HepG2 (cell line): Measurements from ENCODE around the gene HBM. TPM values are rescaled to one million over a fixed set of nuclear protein-coding genes. Genes with fewer than 3 reads are reported as not detected.

Source experiments
- ATF7 ChIP-seq, 2 experiments: fragments of 450-650 bp in 1 of 2; sonication (generic) in 1 of 2; formaldehyde crosslinking in 1 of 2; IDR thresholded peaks; 2 replicates each; pipeline versions ENCODE4 v1.4.0 to v1.6.1; 2016 to 2020; ENCODE audit warnings: antibody characterized with exemption in 1 of 2, mild to moderate bottlenecking in 1 of 2, missing genetic modification reagents in 1 of 2
- CCAR2 ChIP-seq: fragments of 200-400 bp; formaldehyde crosslinking; optimal IDR thresholded peaks from 2 replicates; pipeline ENCODE3; 2018; ENCODE audit warnings: low read depth, mild to moderate bottlenecking, low read length, moderate library complexity
- EEA1 ChIP-seq: sonication (generic); formaldehyde crosslinking; IDR thresholded peaks from 2 replicates; pipeline ENCODE4 v1.5.1; 2020; ENCODE audit warnings: mild to moderate bottlenecking, missing genetic modification reagents, borderline replicate concordance
- FIP1L1 ChIP-seq: fragments of 200-400 bp; formaldehyde crosslinking; IDR thresholded peaks from 2 replicates; pipeline ENCODE4 v1.6.1; 2018; ENCODE audit warnings: low read depth, mild to moderate bottlenecking, low read length, moderate library complexity, borderline replicate concordance; ENCODE audit not compliant: insufficient read depth
- GATA4 ChIP-seq: sonication (generic); IDR thresholded peaks from 2 replicates; pipeline ENCODE4 v1.6.1; 2016; ENCODE audit warnings: antibody characterized with exemption, low read depth, borderline replicate concordance
- GTF2F1 ChIP-seq: fragments of 150-350 bp; IDR thresholded peaks from 2 replicates; pipeline ENCODE4 v1.6.1; 2014; ENCODE audit warnings: low read length
- HINFP ChIP-seq: sonication (generic); formaldehyde crosslinking; IDR thresholded peaks from 2 replicates; pipeline ENCODE4 v1.4.0; 2020; ENCODE audit warnings: low read depth, mild to moderate bottlenecking, missing genetic modification reagents
- HMG20A ChIP-seq: IDR thresholded peaks from 2 replicates; pipeline ENCODE4 v1.6.1; 2016; ENCODE audit warnings: borderline replicate concordance
- MXI1 ChIP-seq: IDR thresholded peaks from 3 replicates; pipeline ENCODE4 v1.6.1; 2012; ENCODE audit warnings: low read depth, low read length, inconsistent platforms, borderline replicate concordance
- NCOA2 ChIP-seq: sonication (generic); formaldehyde crosslinking; IDR thresholded peaks from 2 replicates; pipeline ENCODE4 v1.8.0; 2022; ENCODE audit warnings: inconsistent platforms
- RARG ChIP-seq: sonication (generic); formaldehyde crosslinking; IDR thresholded peaks from 2 replicates; pipeline ENCODE4 v1.4.0; 2020; ENCODE audit warnings: low read depth, mild to moderate bottlenecking, missing genetic modification reagents
- SOX5 ChIP-seq: IDR thresholded peaks from 2 replicates; pipeline ENCODE4 v1.6.1; 2016; ENCODE audit warnings: borderline replicate concordance
- SRSF4 ChIP-seq: fragments of 200-400 bp; formaldehyde crosslinking; IDR thresholded peaks from one replicate; pipeline ENCODE4 v1.6.1; 2018; ENCODE audit warnings: mild to moderate bottlenecking, low read depth, low read length, moderate library complexity; ENCODE audit not compliant: poor library complexity, severe bottlenecking
- TCF7L2 ChIP-seq: IDR thresholded peaks from 2 replicates; pipeline ENCODE4 v1.6.1; 2011; ENCODE audit warnings: mild to moderate bottlenecking, low read depth, low read length, moderate library complexity
- ZBTB3 ChIP-seq: sonication (generic); formaldehyde crosslinking; IDR thresholded peaks from 2 replicates; pipeline ENCODE4 v1.4.0; 2020; ENCODE audit warnings: low read depth, mild to moderate bottlenecking, moderate library complexity, missing genetic modification reagents, borderline replicate concordance
- ZBTB43 ChIP-seq: sonication (generic); formaldehyde crosslinking; conservative IDR thresholded peaks from 2 replicates; pipeline ENCODE4 v1.4.0; 2020; ENCODE audit warnings: missing genetic modification reagents
- ZNF136 ChIP-seq: sonication (generic); formaldehyde crosslinking; IDR thresholded peaks from 2 replicates; pipeline ENCODE4 v1.8.1; 2022; ENCODE audit warnings: low read depth, mild to moderate bottlenecking, moderate library complexity, missing genetic modification reagents
- ZNF263 ChIP-seq: sonication (generic); formaldehyde crosslinking; IDR thresholded peaks from 2 replicates; pipeline ENCODE4 v1.4.0; 2020; ENCODE audit warnings: missing genetic modification reagents
- ZNF768 ChIP-seq: sonication (generic); formaldehyde crosslinking; IDR thresholded peaks from 2 replicates; pipeline ENCODE4 v1.4.0; 2020; ENCODE audit warnings: missing genetic modification reagents
- polyA plus RNA-seq, 8 experiments: library from polyadenylated mRNA; depleted of rRNA in 3 of 8; stranded (reverse) in 7 of 8; unstranded in 1 of 8; fragments of >200 nt; fragmentation: Illumina TruSeq in 4 of 8; extraction: Trizol in 4 of 8; gene quantifications; 2 replicates each; pipeline versions ENCODE4 v1.2.1 to v1.2.3, GENCODE V29; 2011 to 2016; ENCODE audit warnings: low read depth in 4 of 8, missing spikeins in 1 of 8, mixed read lengths in 1 of 8; ENCODE audit not compliant: insufficient read depth in 1 of 8
- total RNA-seq, 5 experiments: library from RNA; depleted of rRNA; stranded (reverse); fragments of >200 nt; fragmentation: Illumina TruSeq; extraction: Trizol; gene quantifications; 2 replicates each; pipeline ENCODE4 v1.2.3, GENCODE V29; 2016; ENCODE audit warnings: low read depth in 1 of 5
- TF ChIP-seq, protein P1 (sequence below): sonication (generic); formaldehyde crosslinking; IDR thresholded peaks from 2 replicates; pipeline ENCODE4 v1.5.1; 2020; ENCODE audit warnings: mild to moderate bottlenecking, moderate library complexity, missing genetic modification reagents
- TF ChIP-seq, protein P2 (sequence below): sonication (generic); formaldehyde crosslinking; IDR thresholded peaks from 2 replicates; pipeline ENCODE4 v1.4.0; 2020; ENCODE audit warnings: missing genetic modification reagents; ENCODE audit errors: not compliant biosample characterization
- TF ChIP-seq, protein P3 (sequence below): sonication (generic); formaldehyde crosslinking; conservative IDR thresholded peaks from 2 replicates; pipeline ENCODE4 v1.5.0; 2020; ENCODE audit warnings: missing genetic modification reagents

The HBM gene
- total and polyA plus RNA-seq, 2 of the 13 experiments (the other 11 are each of a cell fraction or from before 2014, with no cell fraction given) = not detected

DNA sequence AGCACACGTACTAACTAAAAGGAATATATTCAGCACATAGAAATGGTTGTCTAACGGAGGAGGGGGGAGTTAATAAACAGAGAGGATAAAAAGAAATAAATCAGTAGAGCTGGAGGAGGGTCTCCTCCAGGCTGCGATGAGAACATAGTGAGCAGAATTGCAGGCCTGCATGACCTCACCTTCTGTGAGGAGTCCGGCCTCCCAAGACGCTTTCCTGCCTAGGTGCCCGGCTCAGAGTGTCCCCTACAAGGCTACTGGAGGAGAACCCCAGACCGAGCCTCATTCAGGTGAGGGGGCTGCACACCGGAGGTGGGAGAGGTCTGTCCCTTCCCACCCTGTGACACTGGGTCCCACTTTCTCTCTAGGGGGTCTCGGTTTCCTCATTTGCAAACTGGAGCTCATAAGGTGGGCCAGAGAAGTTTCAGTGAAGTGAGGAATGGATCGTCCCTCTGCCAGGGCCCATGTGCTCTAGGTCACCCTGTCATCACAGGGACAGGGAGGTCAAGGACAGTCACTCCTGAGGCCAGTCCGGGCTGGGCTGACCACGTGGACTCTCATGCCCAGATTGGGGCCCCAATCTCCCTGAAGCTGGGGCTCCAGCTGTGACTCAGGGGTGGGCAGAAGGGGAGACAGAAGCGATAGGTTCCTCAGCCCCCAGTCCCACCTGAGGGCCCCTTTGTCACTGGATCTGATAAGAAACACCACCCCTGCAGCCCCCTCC is 3.3 kb upstream of the HBM start (continued):
- TF ChIP-seq, protein P1, sequence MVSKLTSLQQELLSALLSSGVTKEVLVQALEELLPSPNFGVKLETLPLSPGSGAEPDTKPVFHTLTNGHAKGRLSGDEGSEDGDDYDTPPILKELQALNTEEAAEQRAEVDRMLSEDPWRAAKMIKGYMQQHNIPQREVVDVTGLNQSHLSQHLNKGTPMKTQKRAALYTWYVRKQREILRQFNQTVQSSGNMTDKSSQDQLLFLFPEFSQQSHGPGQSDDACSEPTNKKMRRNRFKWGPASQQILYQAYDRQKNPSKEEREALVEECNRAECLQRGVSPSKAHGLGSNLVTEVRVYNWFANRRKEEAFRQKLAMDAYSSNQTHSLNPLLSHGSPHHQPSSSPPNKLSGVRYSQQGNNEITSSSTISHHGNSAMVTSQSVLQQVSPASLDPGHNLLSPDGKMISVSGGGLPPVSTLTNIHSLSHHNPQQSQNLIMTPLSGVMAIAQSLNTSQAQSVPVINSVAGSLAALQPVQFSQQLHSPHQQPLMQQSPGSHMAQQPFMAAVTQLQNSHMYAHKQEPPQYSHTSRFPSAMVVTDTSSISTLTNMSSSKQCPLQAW (CRISPR knock-in tag) = 0 out of 2 replicates have a peak, but pooled peaks have one; percentile 34
- TF ChIP-seq EEA1 (no peak), HINFP (CRISPR knock-in tag) (no peak), TCF7L2 (no peak), MXI1 (peak; percentile 82; the same call in 1 of the 3 replicates), ZNF768 (CRISPR knock-in tag) (no peak), NCOA2 (CRISPR knock-in tag) (0 out of 2 replicates have a peak, but pooled peaks have one; percentile 8), SOX5 (CRISPR knock-in tag) (no peak; the same call in 1 of the 2 replicates), HMG20A (CRISPR knock-in tag) (peak; percentile 32; the same call in 1 of the 2 replicates), ZBTB3 (CRISPR knock-in tag) (no peak), GATA4 (no peak), ZNF136 (CRISPR knock-in tag) (no peak), RARG (CRISPR knock-in tag) (no peak), ZBTB43 (CRISPR knock-in tag) (no peak), GTF2F1 (no peak), ATF7 (IDR thresholded peaks at IDR 0.05) (no peak; the same call in 1 of the 2 replicates), ATF7 (CRISPR knock-in tag; IDR thresholded peaks at IDR 0.05) (no peak), FIP1L1 (no peak), CCAR2 (no peak), ZNF263 (CRISPR knock-in tag) (no peak), SRSF4 (no peak)
- TF ChIP-seq, protein P2, sequence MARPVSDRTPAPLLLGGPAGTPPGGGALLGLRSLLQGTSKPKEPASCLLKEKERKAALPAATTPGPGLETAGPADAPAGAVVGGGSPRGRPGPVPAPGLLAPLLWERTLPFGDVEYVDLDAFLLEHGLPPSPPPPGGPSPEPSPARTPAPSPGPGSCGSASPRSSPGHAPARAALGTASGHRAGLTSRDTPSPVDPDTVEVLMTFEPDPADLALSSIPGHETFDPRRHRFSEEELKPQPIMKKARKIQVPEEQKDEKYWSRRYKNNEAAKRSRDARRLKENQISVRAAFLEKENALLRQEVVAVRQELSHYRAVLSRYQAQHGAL = no peak
- TF ChIP-seq, protein P3, sequence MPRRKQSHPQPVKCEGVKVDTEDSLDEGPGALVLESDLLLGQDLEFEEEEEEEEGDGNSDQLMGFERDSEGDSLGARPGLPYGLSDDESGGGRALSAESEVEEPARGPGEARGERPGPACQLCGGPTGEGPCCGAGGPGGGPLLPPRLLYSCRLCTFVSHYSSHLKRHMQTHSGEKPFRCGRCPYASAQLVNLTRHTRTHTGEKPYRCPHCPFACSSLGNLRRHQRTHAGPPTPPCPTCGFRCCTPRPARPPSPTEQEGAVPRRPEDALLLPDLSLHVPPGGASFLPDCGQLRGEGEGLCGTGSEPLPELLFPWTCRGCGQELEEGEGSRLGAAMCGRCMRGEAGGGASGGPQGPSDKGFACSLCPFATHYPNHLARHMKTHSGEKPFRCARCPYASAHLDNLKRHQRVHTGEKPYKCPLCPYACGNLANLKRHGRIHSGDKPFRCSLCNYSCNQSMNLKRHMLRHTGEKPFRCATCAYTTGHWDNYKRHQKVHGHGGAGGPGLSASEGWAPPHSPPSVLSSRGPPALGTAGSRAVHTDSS (CRISPR knock-in tag) = no peak
